GM12872 (cell line): ENCODE measurements around the gene PELO.

ENCODE experiments used
- TF ChIP-seq, protein P1 (sequence below): IDR thresholded peaks from 3 replicates; pipeline ENCODE4 v1.5.1; 2011; ENCODE audit warnings: low read depth, mild to moderate bottlenecking, low read length, moderate library complexity; ENCODE audit not compliant: insufficient read depth

PELO gene

GRCh38 chr5:52837068-52837467, 49.4 kb downstream of the PELO start:
- TF ChIP-seq, protein P1, sequence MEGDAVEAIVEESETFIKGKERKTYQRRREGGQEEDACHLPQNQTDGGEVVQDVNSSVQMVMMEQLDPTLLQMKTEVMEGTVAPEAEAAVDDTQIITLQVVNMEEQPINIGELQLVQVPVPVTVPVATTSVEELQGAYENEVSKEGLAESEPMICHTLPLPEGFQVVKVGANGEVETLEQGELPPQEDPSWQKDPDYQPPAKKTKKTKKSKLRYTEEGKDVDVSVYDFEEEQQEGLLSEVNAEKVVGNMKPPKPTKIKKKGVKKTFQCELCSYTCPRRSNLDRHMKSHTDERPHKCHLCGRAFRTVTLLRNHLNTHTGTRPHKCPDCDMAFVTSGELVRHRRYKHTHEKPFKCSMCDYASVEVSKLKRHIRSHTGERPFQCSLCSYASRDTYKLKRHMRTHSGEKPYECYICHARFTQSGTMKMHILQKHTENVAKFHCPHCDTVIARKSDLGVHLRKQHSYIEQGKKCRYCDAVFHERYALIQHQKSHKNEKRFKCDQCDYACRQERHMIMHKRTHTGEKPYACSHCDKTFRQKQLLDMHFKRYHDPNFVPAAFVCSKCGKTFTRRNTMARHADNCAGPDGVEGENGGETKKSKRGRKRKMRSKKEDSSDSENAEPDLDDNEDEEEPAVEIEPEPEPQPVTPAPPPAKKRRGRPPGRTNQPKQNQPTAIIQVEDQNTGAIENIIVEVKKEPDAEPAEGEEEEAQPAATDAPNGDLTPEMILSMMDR: no peak
